H1 (cell line): Measurements from ENCODE around the gene SCN2A. TPM values are rescaled to one million over a fixed set of nuclear protein-coding genes. Genes with fewer than 3 reads are reported as not detected.

ENCODE experiments used
- CTCF ChIA-PET: fragments of 300-600 bp; sonication (Branson Sonifier 250); formaldehyde crosslinking; loops from one replicate; lab custom pipeline; 2021; ENCODE audit not compliant: partially characterized antibody; lab: Charles Lee
- POLR2A ChIA-PET: fragments of 300-600 bp; sonication (Branson Sonifier 250); formaldehyde crosslinking; loops from one replicate; lab custom pipeline; 2021; ENCODE audit warnings: inconsistent platforms; ENCODE audit not compliant: partially characterized antibody; lab: Charles Lee
- DNase-seq, 2 experiments: peaks; one replicate each; pipeline versions ENCODE4 v3.0.0 to v3.0.0-alpha.2; 2010 to 2022; ENCODE audit warnings: low spot score in 2 of 2, low read depth in 1 of 2, mixed read lengths in 1 of 2
- FAIRE-seq: peaks from 2 replicates; lab custom pipeline; 2011; peaks lifted over from hg19 to GRCh38; lab: Jason Lieb, UNC
- H2AFZ ChIP-seq: 2 replicates; pipeline ENCODE4 v1.8.1; 2012; ENCODE audit warnings: low read length, inconsistent platforms
- H2AK5ac ChIP-seq: 2 replicates; pipeline ENCODE4 v1.6.1; 2013; ENCODE audit warnings: low read depth, low read length
- H2BK120ac ChIP-seq: replicated peaks from 2 replicates; pipeline ENCODE3; 2013; ENCODE audit warnings: low read depth, low read length, inconsistent platforms
- H2BK12ac ChIP-seq: 2 replicates; pipeline ENCODE4 v1.6.1; 2013; ENCODE audit warnings: low read depth, low read length
- H2BK15ac ChIP-seq: 2 replicates; pipeline ENCODE4 v1.6.1; 2013; ENCODE audit warnings: low read length
- H2BK20ac ChIP-seq: 2 replicates; pipeline ENCODE4 v1.6.1; 2013; ENCODE audit warnings: low read length
- H2BK5ac ChIP-seq: 2 replicates; pipeline ENCODE4 v1.6.1; 2013; ENCODE audit warnings: low read depth, low read length
- H3K14ac ChIP-seq: 2 replicates; pipeline ENCODE4 v1.6.1; 2013; ENCODE audit warnings: inconsistent platforms; ENCODE audit not compliant: insufficient read length
- H3K18ac ChIP-seq: 2 replicates; pipeline ENCODE4 v1.6.1; 2013; ENCODE audit warnings: low read length; ENCODE audit errors: extremely low read depth
- H3K23ac ChIP-seq: 2 replicates; pipeline ENCODE4 v1.6.1; 2013; ENCODE audit warnings: inconsistent platforms; ENCODE audit not compliant: insufficient read length
- H3K23me2 ChIP-seq: 2 replicates; pipeline ENCODE4 v1.6.1; 2013; ENCODE audit warnings: low read depth, low read length
- H3K27ac ChIP-seq: 2 replicates; pipeline ENCODE4 v1.6.1; 2011; ENCODE audit warnings: low read depth, low read length, inconsistent platforms
- H3K27me3 ChIP-seq, 4 experiments: replicated peaks in 1 of 4; 1 replicate in 1 of 4; 2 replicates in 3 of 4; pipeline versions ENCODE4 v1.6.1 to v1.8.1; 2011 to 2013; ENCODE audit warnings: low read length in 3 of 4, mild to moderate bottlenecking in 3 of 4, inconsistent platforms in 2 of 4, mixed read lengths in 2 of 4, moderate library complexity in 1 of 4; ENCODE audit not compliant: control insufficient read depth in 3 of 4, insufficient read depth in 3 of 4; ENCODE audit errors: extremely low read depth in 1 of 4
- H3K36me3 ChIP-seq, 4 experiments: 2 replicates each; pipeline versions ENCODE4 v1.6.1 to v1.8.1; 2011 to 2013; ENCODE audit warnings: mild to moderate bottlenecking in 4 of 4, low read length in 3 of 4, moderate library complexity in 2 of 4, control low read depth in 1 of 4, inconsistent platforms in 1 of 4; ENCODE audit not compliant: insufficient read depth in 4 of 4, control insufficient read depth in 2 of 4
- H3K4ac ChIP-seq: replicated peaks from 2 replicates; pipeline ENCODE3; 2013; ENCODE audit warnings: low read length, low read depth, mixed read lengths, inconsistent platforms; ENCODE audit not compliant: insufficient read length
- H3K4me1 ChIP-seq, 4 experiments: replicated peaks in 1 of 4; 1 replicate in 1 of 4; 2 replicates in 3 of 4; pipeline versions ENCODE4 v1.6.1 to v1.8.1; 2011 to 2013; ENCODE audit warnings: low read length in 3 of 4, inconsistent platforms in 2 of 4, mixed read lengths in 1 of 4; ENCODE audit not compliant: insufficient read depth in 4 of 4, control insufficient read depth in 3 of 4
- H3K4me2 ChIP-seq, 2 experiments: 2 replicates each; pipeline versions ENCODE4 v1.6.1 to v1.8.1; 2011 to 2013; ENCODE audit warnings: low read depth in 2 of 2, low read length in 2 of 2, control low read depth in 1 of 2, inconsistent platforms in 1 of 2, mild to moderate bottlenecking in 1 of 2; ENCODE audit not compliant: insufficient read depth in 1 of 2
- H3K4me3 ChIP-seq, 4 experiments: fragments of 200-600, 300-600 bp in 1 of 4; sonication (generic), shearing (Covaris generic), sonication (Bioruptor Twin) in 1 of 4; 2 replicates each; pipeline versions ENCODE4 v1.5.1 to v1.8.1; 2011 to 2016; ENCODE audit warnings: low read length in 4 of 4, low read depth in 3 of 4, control low read depth in 2 of 4, inconsistent platforms in 2 of 4, mild to moderate bottlenecking in 2 of 4, mixed read lengths in 1 of 4, moderate library complexity in 1 of 4; ENCODE audit not compliant: insufficient read depth in 2 of 4; ENCODE audit errors: extremely low read depth in 1 of 4
- H3K56ac ChIP-seq: replicated peaks from 2 replicates; pipeline ENCODE3; 2013; ENCODE audit warnings: low read depth, mild to moderate bottlenecking, mixed read lengths, low read length, inconsistent platforms; ENCODE audit not compliant: insufficient read length
- H3K79me1 ChIP-seq: 2 replicates; pipeline ENCODE4 v1.6.1; 2013; ENCODE audit warnings: low read depth, low read length, control low read depth
- H3K79me2 ChIP-seq, 2 experiments: 2 replicates each; pipeline versions ENCODE4 v1.6.1 to v1.8.1; 2012 to 2013; ENCODE audit warnings: low read length in 2 of 2, mild to moderate bottlenecking in 2 of 2, inconsistent platforms in 1 of 2; ENCODE audit not compliant: insufficient read depth in 2 of 2, control insufficient read depth in 1 of 2
- H3K9ac ChIP-seq, 4 experiments: replicated peaks in 1 of 4; 1 replicate in 1 of 4; 2 replicates in 3 of 4; pipeline versions ENCODE4 v1.6.1 to v1.8.1; 2011 to 2013; ENCODE audit warnings: low read depth in 3 of 4, low read length in 3 of 4, control low read depth in 2 of 4, mild to moderate bottlenecking in 2 of 4, moderate library complexity in 2 of 4, inconsistent platforms in 1 of 4; ENCODE audit errors: extremely low read depth in 1 of 4
- H3K9me3 ChIP-seq, 2 experiments: 2 replicates each; pipeline versions ENCODE4 v1.6.1 to v1.8.1; 2012 to 2013; ENCODE audit warnings: mild to moderate bottlenecking in 2 of 2, moderate library complexity in 2 of 2, control low read depth in 1 of 2, inconsistent platforms in 1 of 2, low read depth in 1 of 2, low read length in 1 of 2, mixed read lengths in 1 of 2; ENCODE audit not compliant: insufficient read depth in 2 of 2
- H4K20me1 ChIP-seq, 2 experiments: replicated peaks in 1 of 2; 2 replicates each; pipeline versions ENCODE3 to v1.8.1; 2011 to 2013; ENCODE audit warnings: inconsistent platforms in 2 of 2, low read length in 2 of 2, mild to moderate bottlenecking in 1 of 2; ENCODE audit not compliant: insufficient read depth in 2 of 2, control insufficient read depth in 1 of 2
- H4K5ac ChIP-seq: 2 replicates; pipeline ENCODE4 v1.6.1; 2013; ENCODE audit warnings: low read length, low read depth, mixed read lengths, inconsistent platforms; ENCODE audit not compliant: insufficient read length
- H4K8ac ChIP-seq: 2 replicates; pipeline ENCODE4 v1.8.0; 2013; ENCODE audit warnings: mild to moderate bottlenecking, moderate library complexity, low read length, inconsistent platforms; ENCODE audit not compliant: insufficient read depth; ENCODE audit errors: extremely low read depth
- H4K91ac ChIP-seq: replicated peaks from 2 replicates; pipeline ENCODE3; 2013; ENCODE audit warnings: low read length, mixed read lengths, inconsistent platforms; ENCODE audit not compliant: insufficient read length
- ATF2 ChIP-seq: IDR thresholded peaks from 2 replicates; pipeline ENCODE4 v1.6.1; 2012; ENCODE audit warnings: low read length, inconsistent platforms
- CBX8 ChIP-seq: fragments of 300-800, 300-1000 bp; sonication (generic); IDR thresholded peaks from 2 replicates; pipeline ENCODE4 v1.7.1; 2016; ENCODE audit warnings: low read depth, low read length, borderline replicate concordance
- E2F6 ChIP-seq: IDR thresholded peaks from 2 replicates; pipeline ENCODE4 v1.6.1; 2012; ENCODE audit warnings: inconsistent platforms
- JUN ChIP-seq: IDR thresholded peaks from 2 replicates; pipeline ENCODE4 v1.6.1; 2011; ENCODE audit warnings: low read depth, mild to moderate bottlenecking, improper control_type of control experiment, low read length
- MAFK ChIP-seq: IDR thresholded peaks from 2 replicates; pipeline ENCODE4 v1.6.1; 2012; ENCODE audit warnings: low read depth, mild to moderate bottlenecking, improper control_type of control experiment, low read length
- SAP30 ChIP-seq: fragments of 300-600 bp; sonication (generic); IDR thresholded peaks from 2 replicates; pipeline ENCODE4 v1.7.1; 2012; ENCODE audit warnings: low read length, moderate library complexity, mild to moderate bottlenecking, inconsistent platforms; ENCODE audit not compliant: insufficient read depth, insufficient replicate concordance
- SP4 ChIP-seq: IDR thresholded peaks from 2 replicates; pipeline ENCODE4 v1.6.1; 2012; ENCODE audit warnings: low read length, inconsistent platforms
- TCF12 ChIP-seq: IDR thresholded peaks from 2 replicates; pipeline ENCODE4 v1.6.1; 2011; ENCODE audit warnings: low read depth, mild to moderate bottlenecking, low read length
- TEAD4 ChIP-seq: IDR thresholded peaks from 2 replicates; pipeline ENCODE4 v1.6.1; 2012; ENCODE audit warnings: low read depth, low read length, inconsistent platforms, mixed read lengths
- WGBS, 2 experiments: shearing (Covaris generic) in 1 of 2; methylation state at CpG; one replicate each; pipeline versions ENCODE4 v1.1.6 to v1.1.7; 2013 to 2015; ENCODE audit warnings: low lambda C conversion rate in 2 of 2, mixed read lengths in 2 of 2, inconsistent platforms in 1 of 2, low coverage in 1 of 2, missing lambda C conversion rate in 1 of 2; ENCODE audit not compliant: insufficient replicate concordance in 2 of 2, insufficient coverage in 1 of 2, insufficient read length in 1 of 2; ENCODE audit errors: extremely low coverage in 1 of 2, missing lambda C conversion rate in 1 of 2; 5-methylcytosine and 5-hydroxymethylcytosine counted together
- polyA plus RNA-seq, 7 experiments: library from polyadenylated mRNA; depleted of rRNA in 3 of 7; stranded (reverse) in 5 of 7; unstranded in 2 of 7; fragments of >200 nt in 5 of 7; fragments of 200-250 nt in 2 of 7; gene quantifications; 1 replicate in 5 of 7; 2 replicates in 1 of 7; 4 replicates in 1 of 7; pipeline versions ENCODE4 v1.2.1 to v1.2.3, GENCODE V29; 2011 to 2013; ENCODE audit warnings: missing spikeins in 2 of 7, mixed read lengths in 2 of 7
- total RNA-seq: library from RNA; stranded (reverse); fragmentation: NEBNext Ultra II Directional; extraction: Animal tissue kit (Norgen Biotek cat#: 25700); gene quantifications from 2 replicates; pipeline ENCODE4 v1.2.1, GENCODE V29; 2021

The SCN2A gene
- total and polyA plus RNA-seq, 2 of the 8 experiments (the other 6 are each of a cell fraction or from before 2014, with no cell fraction given) = 0.18 to 1.1 TPM

- Histone ChIP-seq H2AFZ (no peak overlapping the region), H3K27ac (no peak overlapping the region), H3K9me3 (no peaks in the 10 kb centered on the region), H3K36me3 (no peaks in the 10 kb centered on the region), H2AK5ac (no peak overlapping the region), H3K23me2 (no peaks in the 10 kb centered on the region), H3K9ac (no peak overlapping the region), H2BK120ac (no peak overlapping the region), H3K4me2 (no peak overlapping the region), H3K18ac (no peak overlapping the region), H2BK15ac (no peak overlapping the region), H4K5ac (no peak overlapping the region), H3K56ac (no peak overlapping the region), H3K4me3 (no peak overlapping the region), H3K4ac (no peak overlapping the region), H3K79me1 (no peaks in the 10 kb centered on the region), H2BK12ac (no peak overlapping the region), H2BK20ac (no peak overlapping the region), H3K27me3 (no peaks in the 10 kb centered on the region), H3K23ac (no peak overlapping the region), H3K79me2 (no peaks in the 10 kb centered on the region), H3K14ac (no peak overlapping the region), H4K91ac (no peak overlapping the region), H4K8ac (no peak overlapping the region), H3K4me1 (peaks cover 0 to 11% (median 1%) of the 10 kb centered on the region in 4 experiments; a peak in 2 of 7 replicates), H4K20me1 (no peaks in the 10 kb centered on the region), H2BK5ac (no peak overlapping the region)
- WGBS, 2 experiments = 89% methylated on average over 1 of the region's 1 CpG; no CpG with 5 or more reads in 1 of the 2 experiments
- ChIA-PET POLR2A (no interaction called here), CTCF (interaction anchor here (1.0 to 2.1 kb wide), 7 partner anchors 9 to 196 kb away, joined by 3 to 8 read pairs (median 4); partner anchors contain the start of gene SCN2A)
- FAIRE-seq (no peak), DNase-seq (no peak)
- TF ChIP-seq ATF2 (no peak), TCF12 (no peak), JUN (no peak), MAFK (no peak), CBX8 (no peak), SP4 (no peak), SAP30 (no peak), TEAD4 (no peak), E2F6 (no peak)
These were observed 196.4 kb downstream of the SCN2A start for GRCh38 chr2:165435611-165436010.
